ENCODE results near the gene PXK.

- TF ChIP-seq, protein P1, sequence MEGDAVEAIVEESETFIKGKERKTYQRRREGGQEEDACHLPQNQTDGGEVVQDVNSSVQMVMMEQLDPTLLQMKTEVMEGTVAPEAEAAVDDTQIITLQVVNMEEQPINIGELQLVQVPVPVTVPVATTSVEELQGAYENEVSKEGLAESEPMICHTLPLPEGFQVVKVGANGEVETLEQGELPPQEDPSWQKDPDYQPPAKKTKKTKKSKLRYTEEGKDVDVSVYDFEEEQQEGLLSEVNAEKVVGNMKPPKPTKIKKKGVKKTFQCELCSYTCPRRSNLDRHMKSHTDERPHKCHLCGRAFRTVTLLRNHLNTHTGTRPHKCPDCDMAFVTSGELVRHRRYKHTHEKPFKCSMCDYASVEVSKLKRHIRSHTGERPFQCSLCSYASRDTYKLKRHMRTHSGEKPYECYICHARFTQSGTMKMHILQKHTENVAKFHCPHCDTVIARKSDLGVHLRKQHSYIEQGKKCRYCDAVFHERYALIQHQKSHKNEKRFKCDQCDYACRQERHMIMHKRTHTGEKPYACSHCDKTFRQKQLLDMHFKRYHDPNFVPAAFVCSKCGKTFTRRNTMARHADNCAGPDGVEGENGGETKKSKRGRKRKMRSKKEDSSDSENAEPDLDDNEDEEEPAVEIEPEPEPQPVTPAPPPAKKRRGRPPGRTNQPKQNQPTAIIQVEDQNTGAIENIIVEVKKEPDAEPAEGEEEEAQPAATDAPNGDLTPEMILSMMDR (IDR thresholded peaks at IDR 0.05), result no peak
- TF ChIP-seq EP300 (IDR thresholded peaks at IDR 0.05), result no peak
- no peak for TF ChIP-seq POLR2A (IDR thresholded peaks at IDR 0.05)
Observed at GRCh38 chr3:58383476-58383875, 50.8 kb downstream of the PXK start.
